Loucy (cell line): Measurements from ENCODE around the gene CYTH1.

Experiments
- H2AFZ ChIP-seq: fragments of 200-600 bp; sonication (generic); 2 replicates; pipeline ENCODE4 v1.6.0; 2016; ENCODE audit warnings: antibody characterized with exemption, mild to moderate bottlenecking, low read length, moderate library complexity
- H3F3A ChIP-seq: fragments of 200-600 bp; 2 replicates; pipeline ENCODE4 v1.6.0; 2016; ENCODE audit warnings: antibody characterized with exemption, low read depth, mild to moderate bottlenecking
- H3K27me3 ChIP-seq: fragments of 200-600 bp; sonication (generic); 2 replicates; pipeline ENCODE4 v1.6.1; 2014; ENCODE audit warnings: low read length, mild to moderate bottlenecking; ENCODE audit not compliant: insufficient read depth, poor library complexity, severe bottlenecking
- H3K36me3 ChIP-seq: fragments of 200-600 bp; sonication (generic); 2 replicates; pipeline ENCODE4 v1.6.1; 2016; ENCODE audit warnings: low read length; ENCODE audit not compliant: insufficient read depth
- H3K4me1 ChIP-seq: fragments of 200-600 bp; sonication (generic); 2 replicates; pipeline ENCODE4 v1.5.1; 2014; ENCODE audit warnings: low read length, mild to moderate bottlenecking; ENCODE audit not compliant: insufficient read depth, poor library complexity, severe bottlenecking
- H3K4me2 ChIP-seq: fragments of 200-600 bp; sonication (generic); 2 replicates; pipeline ENCODE4 v1.6.0; 2014; ENCODE audit warnings: antibody characterized with exemption, low read length, low read depth, mild to moderate bottlenecking; ENCODE audit not compliant: poor library complexity, severe bottlenecking
- H3K4me3 ChIP-seq: fragments of 200-600 bp; sonication (generic); 2 replicates; pipeline ENCODE4 v1.5.1; 2014; ENCODE audit warnings: low read length, mild to moderate bottlenecking, mixed read lengths; ENCODE audit not compliant: poor library complexity, severe bottlenecking
- H3K79me2 ChIP-seq: fragments of 200-600 bp; sonication (generic); 2 replicates; pipeline ENCODE4 v1.6.1; 2014; ENCODE audit warnings: low read length; ENCODE audit not compliant: insufficient read depth
- H3K9ac ChIP-seq: fragments of 200-600 bp; sonication (generic); 2 replicates; pipeline ENCODE4 v1.6.0; 2014; ENCODE audit warnings: mild to moderate bottlenecking, low read depth, low read length, moderate library complexity; ENCODE audit not compliant: poor library complexity, severe bottlenecking
- H3K9me2 ChIP-seq: fragments of 200-600 bp; sonication (generic); replicated peaks from 2 replicates; pipeline ENCODE4 v1.6.1; 2016; ENCODE audit warnings: low read depth, low read length, mixed read lengths
- H3K9me3 ChIP-seq: fragments of 200-600 bp; sonication (generic); 2 replicates; pipeline ENCODE4 v1.6.1; 2014; ENCODE audit warnings: mild to moderate bottlenecking, antibody characterized with exemption, low read length, low read depth; ENCODE audit not compliant: insufficient read depth
- H4K20me1 ChIP-seq: fragments of 200-600 bp; sonication (generic); 2 replicates; pipeline ENCODE4 v1.6.0; 2014; ENCODE audit warnings: antibody characterized with exemption, low read length, mild to moderate bottlenecking; ENCODE audit not compliant: insufficient read depth, poor library complexity, severe bottlenecking
- CTCF ChIP-seq: fragments of 200-600 bp; sonication (generic); conservative IDR thresholded peaks from 2 replicates; pipeline ENCODE4 v1.5.1; 2014; ENCODE audit warnings: mild to moderate bottlenecking, antibody characterized with exemption, low read length
- EZH2phosphoT487 ChIP-seq: fragments of 200-600 bp; IDR thresholded peaks from 2 replicates; pipeline ENCODE4 v1.6.1; 2018; ENCODE audit warnings: antibody characterized with exemption, mild to moderate bottlenecking, moderate library complexity, borderline replicate concordance

The CYTH1 gene

GRCh38 chr17:78826836-78827509 is 44.9 kb upstream of the CYTH1 start:
- H3K4me2 ChIP-seq: no peak overlapping the region
- peaks cover 33% of the 10 kb centered on the region for H3K79me2 ChIP-seq

GRCh38 chr17:78826421-78826820 is 44.3 kb upstream of the CYTH1 start:
- H3K36me3 ChIP-seq: peaks cover 93% of the 10 kb centered on the region; the same call in 1 of the 2 replicates
- peaks cover 37% of the 10 kb centered on the region for H3K79me2 ChIP-seq
- H3K9me2 ChIP-seq: no peaks in the 10 kb centered on the region
- TF ChIP-seq CTCF: no peak
- no peak for TF ChIP-seq EZH2phosphoT487
- H2AFZ ChIP-seq: no peak overlapping the region
- H3K4me1 ChIP-seq: peaks cover 4% of the 10 kb centered on the region
- no peaks in the 10 kb centered on the region for H4K20me1 ChIP-seq
- no peak overlapping the region for H3K4me2 ChIP-seq
- no peaks in the 10 kb centered on the region for H3K27me3 ChIP-seq
- no peak overlapping the region for H3K9ac ChIP-seq
- H3F3A ChIP-seq: no peaks in the 10 kb centered on the region
- no peaks in the 10 kb centered on the region for H3K9me3 ChIP-seq
- H3K4me3 ChIP-seq: no peak overlapping the region

More at GRCh38 chr17:78826836-78827509, 44.9 kb upstream of the CYTH1 start:
- Histone ChIP-seq H3K4me1 (peaks cover 4% of the 10 kb centered on the region), H3K9ac (no peak overlapping the region), H3F3A (no peaks in the 10 kb centered on the region), H3K9me3 (no peaks in the 10 kb centered on the region), H3K36me3 (peaks cover 93% of the 10 kb centered on the region; the same call in 1 of the 2 replicates), H3K9me2 (no peaks in the 10 kb centered on the region), H3K4me3 (no peak overlapping the region), H2AFZ (no peak overlapping the region), H4K20me1 (no peaks in the 10 kb centered on the region), H3K27me3 (no peaks in the 10 kb centered on the region)
- TF ChIP-seq EZH2phosphoT487: no peak
- TF ChIP-seq CTCF: no peak

GRCh38 chr17:78825696-78826095 is 43.6 kb upstream of the CYTH1 start:
- H4K20me1 ChIP-seq: no peaks in the 10 kb centered on the region
- H3K36me3 ChIP-seq: peaks cover 92% of the 10 kb centered on the region; the same call in 1 of the 2 replicates
- peaks cover 7% of the 10 kb centered on the region for H3K4me1 ChIP-seq

More at GRCh38 chr17:78825696-78826095, 43.6 kb upstream of the CYTH1 start:
- Histone ChIP-seq H3K9ac (no peak overlapping the region), H3K9me2 (no peaks in the 10 kb centered on the region), H2AFZ (no peak overlapping the region), H3K4me3 (no peak overlapping the region), H3K79me2 (peaks cover 37% of the 10 kb centered on the region), H3K9me3 (no peaks in the 10 kb centered on the region), H3K27me3 (no peaks in the 10 kb centered on the region), H3K4me2 (no peak overlapping the region), H3F3A (0 out of 2 replicates have a peak, but pooled peaks cover under 1% of the 10 kb centered on the region)
- TF ChIP-seq EZH2phosphoT487 (no peak), CTCF (no peak)
